OCI-LY7 (cell line): ENCODE data around the gene OTOF. TPM values are rescaled to one million over a fixed set of nuclear protein-coding genes. Genes with fewer than 3 reads are reported as not detected.

Experiments
- BruUV-seq: library from RNA; stranded (reverse); fragments of 400-500 nt; replicated peaks from 2 replicates; lab custom pipeline; 2021; lab: Mats Ljungman, UMichigan
- CTCF ChIA-PET: fragments of 300-600 bp; sonication (Branson Sonifier 250); formaldehyde crosslinking; loops from one replicate; lab custom pipeline; 2022; ENCODE audit warnings: antibody characterized with exemption; ENCODE audit not compliant: unreplicated experiment; lab: Charles Lee
- POLR2A ChIA-PET: fragments of 300-600 bp; sonication (Branson Sonifier 250); formaldehyde crosslinking; loops from one replicate; lab custom pipeline; 2022; ENCODE audit warnings: antibody characterized with exemption; lab: Charles Lee
- DNase-seq: peaks from one replicate; pipeline ENCODE4 v3.0.0-alpha.2; 2015; ENCODE audit warnings: low spot score
- H2AFZ ChIP-seq: fragments of 200-600 bp; sonication (generic), shearing (Covaris generic); 2 replicates; pipeline ENCODE4 v1.6.1; 2014; ENCODE audit warnings: mild to moderate bottlenecking, antibody characterized with exemption, low read length, moderate library complexity
- H3K27ac ChIP-seq: fragments of 200-600 bp; sonication (generic); 2 replicates; pipeline ENCODE4 v1.5.1; 2014; ENCODE audit warnings: mixed run types, low read depth, mild to moderate bottlenecking, moderate library complexity, low read length, inconsistent platforms; ENCODE audit not compliant: poor library complexity, severe bottlenecking
- H3K36me3 ChIP-seq: fragments of 200-600 bp; sonication (generic); 2 replicates; pipeline ENCODE4 v1.6.1; 2014; ENCODE audit warnings: mild to moderate bottlenecking, antibody characterized with exemption, low read length, moderate library complexity, mixed read lengths; ENCODE audit not compliant: insufficient read depth
- H3K4me1 ChIP-seq: fragments of 200-600 bp; sonication (generic); 2 replicates; pipeline ENCODE4 v1.5.1; 2014; ENCODE audit warnings: mild to moderate bottlenecking, low read length; ENCODE audit not compliant: insufficient read depth, poor library complexity, severe bottlenecking
- H3K4me2 ChIP-seq: fragments of 200-600 bp; sonication (generic); 2 replicates; pipeline ENCODE4 v1.6.1; 2014; ENCODE audit warnings: mild to moderate bottlenecking, low read length
- H3K4me3 ChIP-seq: fragments of 200-600 bp; sonication (generic); 2 replicates; pipeline ENCODE4 v1.5.1; 2014; ENCODE audit warnings: mild to moderate bottlenecking, low read depth, low read length; ENCODE audit not compliant: poor library complexity, severe bottlenecking
- H3K79me2 ChIP-seq: fragments of 200-600 bp; sonication (generic); 2 replicates; pipeline ENCODE4 v1.6.1; 2016; ENCODE audit warnings: low read depth, mild to moderate bottlenecking, low read length, moderate library complexity, mixed read lengths; ENCODE audit not compliant: insufficient read depth
- H3K9me2 ChIP-seq: fragments of 200-600 bp; sonication (generic); 2 replicates; pipeline ENCODE4 v1.6.1; 2016; ENCODE audit warnings: mild to moderate bottlenecking, low read length, mixed read lengths; ENCODE audit not compliant: insufficient read depth
- H3K9me3 ChIP-seq: fragments of 200-600 bp; sonication (generic); 2 replicates; pipeline ENCODE4 v1.6.1; 2014; ENCODE audit warnings: mild to moderate bottlenecking, mixed run types, low read length, mixed read lengths
- H4K20me1 ChIP-seq: fragments of 200-600 bp; sonication (generic); 2 replicates; pipeline ENCODE4 v1.6.1; 2014; ENCODE audit warnings: mild to moderate bottlenecking, antibody characterized with exemption, low read length, moderate library complexity, mixed read lengths; ENCODE audit not compliant: insufficient read depth
- EZH2phosphoT487 ChIP-seq: fragments of 200-600 bp; sonication (generic); IDR thresholded peaks from 2 replicates; pipeline ENCODE4 v1.6.1; 2018; ENCODE audit warnings: low read depth, borderline replicate concordance, mild to moderate bottlenecking, mixed run types, antibody characterized with exemption, low read length, moderate library complexity, mixed read lengths
- intact Hi-C: fragments of 100-400 bp; cut with micrococcal nuclease; formaldehyde crosslinking; loops from one replicate; pipeline ENCODE4 v1.10.0; 2022; ENCODE audit not compliant: unreplicated experiment
- total RNA-seq, 2 experiments: library from RNA; depleted of rRNA in 1 of 2; stranded (reverse); fragments of >200 nt in 1 of 2; shearing (Covaris generic) in 1 of 2; gene quantifications; 2 replicates each; pipeline ENCODE4 v1.2.3, GENCODE V29; 2014 to 2022
- TF ChIP-seq, protein P1 (sequence below): fragments of 200-600 bp; sonication (generic); conservative IDR thresholded peaks from 2 replicates; pipeline ENCODE4 v1.5.1; 2014; ENCODE audit warnings: mild to moderate bottlenecking, antibody characterized with exemption, low read length, moderate library complexity, mixed read lengths

OTOF gene
- total RNA-seq, 2 experiments from 2014 or later: not detected

GRCh38 chr2:26459991-26460612, 17.8 kb downstream of the OTOF start:
- no peaks in the 10 kb centered on the region for H3K79me2 ChIP-seq
- no peaks in the 10 kb centered on the region for H3K36me3 ChIP-seq
- BruUV-seq: no TSS peak
- H3K27ac ChIP-seq: no peak overlapping the region
- no peak for DNase-seq
- H3K4me3 ChIP-seq: no peak overlapping the region
- POLR2A ChIA-PET: no interaction called here
- no peaks in the 10 kb centered on the region for H4K20me1 ChIP-seq
- H3K4me1 ChIP-seq: no peaks in the 10 kb centered on the region
- H3K4me2 ChIP-seq: no peak overlapping the region
- H2AFZ ChIP-seq: no peak overlapping the region
- intact Hi-C loops: loop anchor here (10.0 kb wide), 1 partner anchor 135 kb away; no protein-coding TSS in a partner anchor
- TF ChIP-seq, protein P1, sequence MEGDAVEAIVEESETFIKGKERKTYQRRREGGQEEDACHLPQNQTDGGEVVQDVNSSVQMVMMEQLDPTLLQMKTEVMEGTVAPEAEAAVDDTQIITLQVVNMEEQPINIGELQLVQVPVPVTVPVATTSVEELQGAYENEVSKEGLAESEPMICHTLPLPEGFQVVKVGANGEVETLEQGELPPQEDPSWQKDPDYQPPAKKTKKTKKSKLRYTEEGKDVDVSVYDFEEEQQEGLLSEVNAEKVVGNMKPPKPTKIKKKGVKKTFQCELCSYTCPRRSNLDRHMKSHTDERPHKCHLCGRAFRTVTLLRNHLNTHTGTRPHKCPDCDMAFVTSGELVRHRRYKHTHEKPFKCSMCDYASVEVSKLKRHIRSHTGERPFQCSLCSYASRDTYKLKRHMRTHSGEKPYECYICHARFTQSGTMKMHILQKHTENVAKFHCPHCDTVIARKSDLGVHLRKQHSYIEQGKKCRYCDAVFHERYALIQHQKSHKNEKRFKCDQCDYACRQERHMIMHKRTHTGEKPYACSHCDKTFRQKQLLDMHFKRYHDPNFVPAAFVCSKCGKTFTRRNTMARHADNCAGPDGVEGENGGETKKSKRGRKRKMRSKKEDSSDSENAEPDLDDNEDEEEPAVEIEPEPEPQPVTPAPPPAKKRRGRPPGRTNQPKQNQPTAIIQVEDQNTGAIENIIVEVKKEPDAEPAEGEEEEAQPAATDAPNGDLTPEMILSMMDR: no peak
- TF ChIP-seq EZH2phosphoT487: no peak
- no peaks in the 10 kb centered on the region for H3K9me2 ChIP-seq
- CTCF ChIA-PET: no interaction called here
- no peaks in the 10 kb centered on the region for H3K9me3 ChIP-seq

- H4K20me1 ChIP-seq: no peaks in the 10 kb centered on the region
- no peaks in the 10 kb centered on the region for H3K36me3 ChIP-seq
- intact Hi-C loops: no loop called here
- ChIA-PET CTCF (no interaction called here), POLR2A (no interaction called here)
- no peak overlapping the region for H3K27ac ChIP-seq
- no peak overlapping the region for H2AFZ ChIP-seq
- H3K4me2 ChIP-seq: no peak overlapping the region
- no peaks in the 10 kb centered on the region for H3K9me3 ChIP-seq
- H3K79me2 ChIP-seq: no peaks in the 10 kb centered on the region
- no peak for TF ChIP-seq EZH2phosphoT487
- TF ChIP-seq, protein P1: no peak
- BruUV-seq: no TSS peak
- no peaks in the 10 kb centered on the region for H3K9me2 ChIP-seq
- H3K4me1 ChIP-seq: no peaks in the 10 kb centered on the region
- H3K4me3 ChIP-seq: no peak overlapping the region
- DNase-seq: no peak
Observed at GRCh38 chr2:26458365-26459042, 19.4 kb downstream of the OTOF start.
